ENCODE results near the gene APC2.

- TF ChIP-seq CTCF (IDR thresholded peaks at IDR 0.05) (no peak), POLR2A (IDR thresholded peaks at IDR 0.05) (no peak)
Observed at GRCh38 chr19:1470305-1471009, 20.5 kb downstream of the APC2 start.
